C4-2B (cell line): ENCODE data around the gene RNF166.

ENCODE experiments used
- CTCF ChIP-seq: fragments of 450-650 bp; conservative IDR thresholded peaks from 2 replicates; pipeline ENCODE4 v1.5.1; 2017; ENCODE audit warnings: mild to moderate bottlenecking
- ZFX ChIP-seq: fragments of 450-650 bp; IDR thresholded peaks from 2 replicates; pipeline ENCODE4 v1.6.1; 2017

- TF ChIP-seq CTCF = no peak
- TF ChIP-seq ZFX = no peak
Observed at GRCh38 chr16:88731699-88732098, 25.5 kb upstream of the RNF166 start.
